Measurements from ENCODE around the gene STK17A.

GRCh38 chr7:43648473-43649406, 65.8 kb downstream of the STK17A start:
- TF ChIP-seq EZH2 (IDR thresholded peaks at IDR 0.05) (no peak), POLR2AphosphoS5 (IDR thresholded peaks at IDR 0.05; ENCODE audit: borderline replicate concordance, low read depth, low read length) (no peak), FOXP2 (optimal IDR thresholded peaks at IDR 0.05; ENCODE audit: control extremely low read depth, extremely low read length, insufficient read depth) (no peak)

Data from SK-N-MC (cell line).